HepG2 (cell line): Measurements from ENCODE around the gene IL21R. TPM values are rescaled to one million over a fixed set of nuclear protein-coding genes. Genes with fewer than 3 reads are reported as not detected.

ENCODE experiments used
- polyA plus RNA-seq, 8 experiments: library from polyadenylated mRNA; depleted of rRNA in 3 of 8; stranded (reverse) in 7 of 8; unstranded in 1 of 8; fragments of >200 nt; fragmentation: Illumina TruSeq in 4 of 8; extraction: Trizol in 4 of 8; gene quantifications; 2 replicates each; pipeline versions ENCODE4 v1.2.1 to v1.2.3, GENCODE V29; 2011 to 2016; ENCODE audit warnings: low read depth in 4 of 8, missing spikeins in 1 of 8, mixed read lengths in 1 of 8; ENCODE audit not compliant: insufficient read depth in 1 of 8
- total RNA-seq, 5 experiments: library from RNA; depleted of rRNA; stranded (reverse); fragments of >200 nt; fragmentation: Illumina TruSeq; extraction: Trizol; gene quantifications; 2 replicates each; pipeline ENCODE4 v1.2.3, GENCODE V29; 2016; ENCODE audit warnings: low read depth in 1 of 5

Gene IL21R
- total and polyA plus RNA-seq, 2 of the 13 experiments (the other 11 are each of a cell fraction or from before 2014, with no cell fraction given) = 0.49 to 0.64 TPM

Other genes starting within 250 kb of the IL21R start
- 5.2 and 8.6 TPM in 2 replicates for gene KDM8, start 198.6 kb upstream of the IL21R start, total RNA-seq (2016; rRNA removed; fragmentation: Illumina TruSeq; extraction: Trizol)
- gene KDM8, start 198.6 kb upstream of the IL21R start, polyA plus RNA-seq (2011; rRNA removed) = 3.3 and 4.0 TPM in 2 replicates
- 52.9 and 53.2 TPM in 2 replicates for gene NSMCE1, start 133.4 kb upstream of the IL21R start, total RNA-seq (2016; rRNA removed; fragmentation: Illumina TruSeq; extraction: Trizol)
- gene NSMCE1, start 133.4 kb upstream of the IL21R start, polyA plus RNA-seq (2011; rRNA removed) = 42.7 and 43.5 TPM in 2 replicates
- gene IL4R, start 88.2 kb upstream of the IL21R start, total RNA-seq (2016; rRNA removed; fragmentation: Illumina TruSeq; extraction: Trizol) = 7.6 and 15.9 TPM in 2 replicates
- 49.6 and 60.7 TPM in 2 replicates for gene IL4R, start 88.2 kb upstream of the IL21R start, polyA plus RNA-seq (2011; rRNA removed)
- 44.9 and 72.7 TPM in 2 replicates for gene GTF3C1, start 147.7 kb downstream of the IL21R start, total RNA-seq (2016; rRNA removed; fragmentation: Illumina TruSeq; extraction: Trizol)
- 29.2 and 36.7 TPM in 2 replicates for gene GTF3C1, start 147.7 kb downstream of the IL21R start, polyA plus RNA-seq (2011; rRNA removed)
- 11.8 and 12.0 TPM in 2 replicates for gene KATNIP, start 148.0 kb downstream of the IL21R start, total RNA-seq (2016; rRNA removed; fragmentation: Illumina TruSeq; extraction: Trizol)
- gene KATNIP, start 148.0 kb downstream of the IL21R start, polyA plus RNA-seq (2011; rRNA removed) = 9.7 and 13.1 TPM in 2 replicates